Omental fat pad (tissue), 4 donors: Measurements from ENCODE around the gene PGM2L1. TPM values are rescaled to one million over a fixed set of nuclear protein-coding genes. Genes with fewer than 3 reads are reported as not detected.
"Not testable (repeated sequence)": the region's sequence is repeated elsewhere in the genome, so short reads cannot be mapped to it uniquely, and the experiment has no call there.

Experiments
- ATAC-seq: fragments of 150-250 bp; one replicate; pipeline ENCODE4 v1.9.1; 2016; ENCODE audit warnings: mild to moderate bottlenecking, moderate library complexity; ENCODE audit not compliant: low FRiP score
- DNase-seq: peaks from one replicate; pipeline ENCODE4 v3.0.0-alpha.2; 2019; ENCODE audit warnings: low spot score
- CTCF ChIP-seq, 3 donors: fragments of 450-650 bp; IDR thresholded peaks; one replicate each; pipeline ENCODE4 v1.5.1; 2016 to 2017; ENCODE audit warnings: antibody characterized with exemption in 3 of 3, mild to moderate bottlenecking in 3 of 3, moderate library complexity in 2 of 3
- total RNA-seq, 4 donors: library from RNA; depleted of rRNA; stranded (reverse); fragments of >200 nt; gene quantifications; one replicate each; pipeline ENCODE4 v1.1.0, GENCODE V29; 2016

PGM2L1 gene
- total RNA-seq, 4 donors from 2014 or later: 2.7 to 4.5 (median 3.1) TPM

- no peak for DNase-seq
- TF ChIP-seq CTCF (IDR thresholded peaks at IDR 0.05): no peak
These were observed 31.7 kb downstream of the PGM2L1 start for GRCh38 chr11:74366576-74366975.

GRCh38 chr11:74365805-74366204 is 32.4 kb downstream of the PGM2L1 start:
- ATAC-seq, DNase-seq: not testable (repeated sequence)

More at GRCh38 chr11:74366576-74366975, 31.7 kb downstream of the PGM2L1 start:
- ATAC-seq: no peak

- DNase-seq: no peak
- no peak for ATAC-seq
- TF ChIP-seq CTCF (IDR thresholded peaks at IDR 0.05): no peak
These were observed 40.8 kb downstream of the PGM2L1 start for GRCh38 chr11:74357449-74357848.

- no peak for DNase-seq
- ATAC-seq: no peak
- TF ChIP-seq CTCF (IDR thresholded peaks at IDR 0.05): no peak
These were observed 42.6 kb downstream of the PGM2L1 start for GRCh38 chr11:74355626-74356025.

GRCh38 chr11:74354036-74354435 is 44.2 kb downstream of the PGM2L1 start:
- no peak for TF ChIP-seq CTCF (IDR thresholded peaks at IDR 0.05)
- no peak for ATAC-seq
- DNase-seq: no peak

- DNase-seq (no peak), ATAC-seq (no peak)
- no peak for TF ChIP-seq CTCF (IDR thresholded peaks at IDR 0.05)
These were observed 50.9 kb downstream of the PGM2L1 start for GRCh38 chr11:74347381-74347780.

GRCh38 chr11:74345420-74345819 is 52.8 kb downstream of the PGM2L1 start:
- no peak for ATAC-seq
- TF ChIP-seq CTCF (IDR thresholded peaks at IDR 0.05): no peak
- no peak for DNase-seq

GRCh38 chr11:74341921-74342320 is 56.3 kb downstream of the PGM2L1 start:
- no peak for DNase-seq
- no peak for ATAC-seq
- TF ChIP-seq CTCF (IDR thresholded peaks at IDR 0.05): no peak
